ENCODE data around the gene WSB1.

GRCh38 chr17:27289856-27290255, 4.1 kb upstream of the WSB1 start:
- TF ChIP-seq EZH2 (IDR thresholded peaks at IDR 0.05; ENCODE audit: low read depth), result no peak
- TF ChIP-seq, protein P1, sequence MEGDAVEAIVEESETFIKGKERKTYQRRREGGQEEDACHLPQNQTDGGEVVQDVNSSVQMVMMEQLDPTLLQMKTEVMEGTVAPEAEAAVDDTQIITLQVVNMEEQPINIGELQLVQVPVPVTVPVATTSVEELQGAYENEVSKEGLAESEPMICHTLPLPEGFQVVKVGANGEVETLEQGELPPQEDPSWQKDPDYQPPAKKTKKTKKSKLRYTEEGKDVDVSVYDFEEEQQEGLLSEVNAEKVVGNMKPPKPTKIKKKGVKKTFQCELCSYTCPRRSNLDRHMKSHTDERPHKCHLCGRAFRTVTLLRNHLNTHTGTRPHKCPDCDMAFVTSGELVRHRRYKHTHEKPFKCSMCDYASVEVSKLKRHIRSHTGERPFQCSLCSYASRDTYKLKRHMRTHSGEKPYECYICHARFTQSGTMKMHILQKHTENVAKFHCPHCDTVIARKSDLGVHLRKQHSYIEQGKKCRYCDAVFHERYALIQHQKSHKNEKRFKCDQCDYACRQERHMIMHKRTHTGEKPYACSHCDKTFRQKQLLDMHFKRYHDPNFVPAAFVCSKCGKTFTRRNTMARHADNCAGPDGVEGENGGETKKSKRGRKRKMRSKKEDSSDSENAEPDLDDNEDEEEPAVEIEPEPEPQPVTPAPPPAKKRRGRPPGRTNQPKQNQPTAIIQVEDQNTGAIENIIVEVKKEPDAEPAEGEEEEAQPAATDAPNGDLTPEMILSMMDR (conservative IDR thresholded peaks at IDR 0.05), result no peak

All from PC-9 (cell line).